NCI-H1105 treated with DMSO at 0.1 percent for 48 hours (cell line): ENCODE data around the gene RBM18.

Source experiments
- DNase-seq: peaks from one replicate; lab custom pipeline; 2025; lab: John Stamatoyannopoulos, UW

The RBM18 gene

GRCh38 chr9:122264360-122265148 is at the start of gene RBM18, which contains the start of gene MRRF:
Gene RBM18 (minus strand): TSS chr9:122264840. CDS start chr9:122261492, 3,348 bp downstream.
Gene MRRF (plus strand): TSS chr9:122264882. CDS start chr9:122270892, 6,010 bp downstream.
- DNase-seq, result peak; percentile 78

GRCh38 chr9:122314165-122314564 is 49.5 kb upstream of the RBM18 start:
- peak; percentile 35 for DNase-seq

GRCh38 chr9:122309861-122310260 is 45.2 kb upstream of the RBM18 start:
- no peak for DNase-seq

GRCh38 chr9:122307925-122308324 is 43.3 kb upstream of the RBM18 start:
- no peak for DNase-seq

- DNase-seq, result no peak
Measured at GRCh38 chr9:122307061-122307460, 42.4 kb upstream of the RBM18 start.

GRCh38 chr9:122302237-122303093 is 37.8 kb upstream of the RBM18 start:
- DNase-seq, result no peak

GRCh38 chr9:122297512-122297911 is 32.9 kb upstream of the RBM18 start:
- no peak for DNase-seq

GRCh38 chr9:122294531-122294930 is 29.9 kb upstream of the RBM18 start:
- no peak for DNase-seq

GRCh38 chr9:122291458-122291857 is 26.8 kb upstream of the RBM18 start:
- DNase-seq, result no peak

GRCh38 chr9:122287214-122287720 is 22.6 kb upstream of the RBM18 start:
- DNase-seq, result no peak

GRCh38 chr9:122286764-122287163 is 22.1 kb upstream of the RBM18 start:
- DNase-seq, result no peak

GRCh38 chr9:122281368-122281767 is 16.7 kb upstream of the RBM18 start:
- DNase-seq, result no peak

- no peak for DNase-seq
Measured at GRCh38 chr9:122277285-122277897, 12.8 kb upstream of the RBM18 start.

- DNase-seq, result no peak
Measured at GRCh38 chr9:122276096-122276495, 11.5 kb upstream of the RBM18 start.

- no peak for DNase-seq
Measured at GRCh38 chr9:122274055-122274454, 9.4 kb upstream of the RBM18 start.

GRCh38 chr9:122268041-122268814 is 3.6 kb upstream of the RBM18 start:
- DNase-seq, result no peak

- DNase-seq, result no peak
Measured at GRCh38 chr9:122265149-122265915, 692 bp upstream of the RBM18 start.

- no peak for DNase-seq
Measured at GRCh38 chr9:122263699-122264349, 816 bp downstream of the RBM18 start.

- no peak for DNase-seq
Measured at GRCh38 chr9:122262073-122262472, 2.6 kb downstream of the RBM18 start.

- peak; percentile 71 for DNase-seq
Measured at GRCh38 chr9:122261469-122261881, 3.2 kb downstream of the RBM18 start.
